Measurements from ENCODE around the gene ALAD.

- TF ChIP-seq EZH2 (IDR thresholded peaks at IDR 0.05; ENCODE audit: insufficient read depth, poor library complexity, severe bottlenecking) (no peak), EZH2phosphoT487 (IDR thresholded peaks at IDR 0.05; ENCODE audit: insufficient read depth, low read depth) (no peak)
These were observed 27.1 kb upstream of the ALAD start for GRCh38 chr9:113428062-113428615.

Data from GM23248 (cell line).